Neuronal stem cell (in vitro differentiated cells): Measurements from ENCODE around the gene IRF6.

Source experiments
- DNase-seq: peaks from one replicate; pipeline ENCODE4 v3.0.0-alpha.2; 2013; ENCODE audit warnings: low spot score
- H2AFZ ChIP-seq: one replicate; pipeline ENCODE4 v1.6.1; 2013; ENCODE audit warnings: mild to moderate bottlenecking, low read length, inconsistent platforms
- H2AK5ac ChIP-seq: 2 replicates; pipeline ENCODE4 v1.6.1; 2013; ENCODE audit warnings: low read depth, mild to moderate bottlenecking, inconsistent platforms, low read length, moderate library complexity, mixed read lengths
- H2BK120ac ChIP-seq: 2 replicates; pipeline ENCODE4 v1.6.1; 2013; ENCODE audit warnings: low read depth, mild to moderate bottlenecking, inconsistent platforms, low read length, moderate library complexity, mixed read lengths
- H2BK12ac ChIP-seq: one replicate; pipeline ENCODE4 v1.6.1; 2013; ENCODE audit warnings: low read length, inconsistent platforms
- H2BK15ac ChIP-seq: 2 replicates; pipeline ENCODE4 v1.6.1; 2013; ENCODE audit warnings: mild to moderate bottlenecking, low read length, inconsistent platforms, mixed read lengths
- H2BK5ac ChIP-seq: one replicate; pipeline ENCODE4 v1.6.1; 2013; ENCODE audit warnings: inconsistent platforms, mild to moderate bottlenecking, low read length, moderate library complexity
- H3K14ac ChIP-seq: one replicate; pipeline ENCODE4 v1.6.1; 2013; ENCODE audit warnings: low read length, inconsistent platforms
- H3K18ac ChIP-seq: 2 replicates; pipeline ENCODE4 v1.6.1; 2013; ENCODE audit warnings: low read length, inconsistent platforms
- H3K23ac ChIP-seq: 2 replicates; pipeline ENCODE4 v1.6.1; 2013; ENCODE audit warnings: low read depth, mild to moderate bottlenecking, mixed read lengths, low read length, inconsistent platforms; ENCODE audit not compliant: poor library complexity
- H3K27ac ChIP-seq: replicated peaks from 3 replicates; pipeline ENCODE4 v1.5.1; 2013; ENCODE audit warnings: low read length, inconsistent platforms
- H3K27me3 ChIP-seq, 3 experiments: 2 replicates each; pipeline ENCODE4 v1.6.1; 2013; ENCODE audit warnings: low read length in 3 of 3, mild to moderate bottlenecking in 2 of 3, inconsistent platforms in 1 of 3, low read depth in 1 of 3, mixed read lengths in 1 of 3, moderate library complexity in 1 of 3; ENCODE audit not compliant: control insufficient read depth in 3 of 3, insufficient read depth in 3 of 3
- H3K36me3 ChIP-seq, 2 donors: replicated peaks in 1 of 2; 2 replicates each; pipeline ENCODE4 v1.6.1; 2013; ENCODE audit warnings: low read length in 2 of 2; ENCODE audit not compliant: control insufficient read depth in 2 of 2, insufficient read depth in 2 of 2
- H3K4ac ChIP-seq: 2 replicates; pipeline ENCODE4 v1.6.1; 2013; ENCODE audit warnings: inconsistent platforms, mild to moderate bottlenecking, low read length, moderate library complexity
- H3K4me1 ChIP-seq, 2 donors: 1 replicate in 1 of 2; 2 replicates in 1 of 2; pipeline ENCODE4 v1.6.1; 2013; ENCODE audit warnings: low read length in 2 of 2, low read depth in 1 of 2; ENCODE audit not compliant: control insufficient read depth in 2 of 2, insufficient read depth in 1 of 2
- H3K4me2 ChIP-seq: one replicate; pipeline ENCODE4 v1.6.1; 2013; ENCODE audit warnings: mild to moderate bottlenecking, low read length, inconsistent platforms; ENCODE audit not compliant: insufficient read depth, poor library complexity, severe bottlenecking
- H3K4me3 ChIP-seq, 2 donors: 2 replicates each; pipeline ENCODE4 v1.5.1; 2013; ENCODE audit warnings: low read length in 2 of 2, mild to moderate bottlenecking in 2 of 2, inconsistent platforms in 1 of 2, moderate library complexity in 1 of 2
- H3K79me1 ChIP-seq: one replicate; pipeline ENCODE4 v1.6.1; 2013; ENCODE audit warnings: low read depth, mild to moderate bottlenecking, inconsistent platforms, low read length, moderate library complexity
- H3K9ac ChIP-seq: one replicate; pipeline ENCODE4 v1.6.1; 2013; ENCODE audit warnings: mild to moderate bottlenecking, low read depth, low read length, inconsistent platforms; ENCODE audit not compliant: poor library complexity
- H3K9me3 ChIP-seq, 2 donors: replicated peaks in 1 of 2; 2 replicates each; pipeline versions ENCODE3 to v1.6.1; 2013; ENCODE audit warnings: low read length in 2 of 2, mild to moderate bottlenecking in 2 of 2, inconsistent platforms in 1 of 2, low read depth in 1 of 2, mixed read lengths in 1 of 2, moderate library complexity in 1 of 2; ENCODE audit not compliant: control insufficient read depth in 2 of 2, insufficient read depth in 1 of 2
- H4K8ac ChIP-seq: one replicate; pipeline ENCODE4 v1.6.1; 2013; ENCODE audit warnings: low read depth, mild to moderate bottlenecking, inconsistent platforms, low read length, moderate library complexity
- H4K91ac ChIP-seq: one replicate; pipeline ENCODE4 v1.6.1; 2013; ENCODE audit warnings: low read length, low read depth, mild to moderate bottlenecking, inconsistent platforms; ENCODE audit not compliant: poor library complexity
- WGBS, 2 donors: extraction: QIAGEN DNeasy Blood & Tissue Kit; methylation state at CpG; one replicate each; pipeline ENCODE4 v1.1.7; 2013; ENCODE audit warnings: missing lambda C conversion rate in 2 of 2, mixed read lengths in 1 of 2; ENCODE audit not compliant: insufficient read length in 2 of 2, insufficient replicate concordance in 1 of 2; ENCODE audit errors: extremely low coverage in 2 of 2; 5-methylcytosine and 5-hydroxymethylcytosine counted together

Gene IRF6

DNA sequence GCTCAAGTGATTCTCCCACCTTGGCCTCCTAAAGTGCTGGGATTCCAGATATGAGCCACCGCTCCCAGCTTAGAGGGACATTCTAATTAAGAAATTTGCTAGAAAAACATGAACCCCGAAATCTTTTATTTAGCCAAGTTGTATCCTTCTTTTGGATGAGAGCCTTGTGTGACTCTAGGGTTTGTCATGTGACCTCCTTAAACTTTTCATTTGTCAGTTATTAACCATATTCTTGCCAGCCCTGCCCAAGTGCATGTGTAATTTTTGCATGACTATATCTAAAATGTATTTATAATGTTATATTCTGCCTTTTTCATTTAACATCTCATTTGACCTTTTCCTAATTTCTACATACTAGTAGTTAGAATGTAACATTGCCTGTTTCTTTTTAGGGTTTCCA lies 23.8 kb upstream of the IRF6 start:
- Histone ChIP-seq H3K18ac (no peak overlapping the region), H3K9ac (no peak overlapping the region), H3K4me3 (no peak overlapping the region), H3K4me2 (no peak overlapping the region), H2BK5ac (no peak overlapping the region), H4K8ac (no peak overlapping the region), H3K4me1 (no peaks in the 10 kb centered on the region), H3K36me3 (peaks cover 10 to 51% of the 10 kb centered on the region in 2 donors), H4K91ac (no peak overlapping the region), H2BK12ac (no peak overlapping the region), H3K23ac (no peak overlapping the region), H3K14ac (no peak overlapping the region), H2BK120ac (no peak overlapping the region), H2BK15ac (no peak overlapping the region), H3K27me3 (no peaks in the 10 kb centered on the region), H3K79me1 (no peaks in the 10 kb centered on the region), H2AFZ (no peak overlapping the region), H2AK5ac (no peak overlapping the region), H3K4ac (no peak overlapping the region), H3K27ac (no peak overlapping the region), H3K9me3 (no peaks in the 10 kb centered on the region)
- DNase-seq = no peak
- no CpG with 5 or more reads among the region's 2 CpGs for WGBS, 2 donors

DNA sequence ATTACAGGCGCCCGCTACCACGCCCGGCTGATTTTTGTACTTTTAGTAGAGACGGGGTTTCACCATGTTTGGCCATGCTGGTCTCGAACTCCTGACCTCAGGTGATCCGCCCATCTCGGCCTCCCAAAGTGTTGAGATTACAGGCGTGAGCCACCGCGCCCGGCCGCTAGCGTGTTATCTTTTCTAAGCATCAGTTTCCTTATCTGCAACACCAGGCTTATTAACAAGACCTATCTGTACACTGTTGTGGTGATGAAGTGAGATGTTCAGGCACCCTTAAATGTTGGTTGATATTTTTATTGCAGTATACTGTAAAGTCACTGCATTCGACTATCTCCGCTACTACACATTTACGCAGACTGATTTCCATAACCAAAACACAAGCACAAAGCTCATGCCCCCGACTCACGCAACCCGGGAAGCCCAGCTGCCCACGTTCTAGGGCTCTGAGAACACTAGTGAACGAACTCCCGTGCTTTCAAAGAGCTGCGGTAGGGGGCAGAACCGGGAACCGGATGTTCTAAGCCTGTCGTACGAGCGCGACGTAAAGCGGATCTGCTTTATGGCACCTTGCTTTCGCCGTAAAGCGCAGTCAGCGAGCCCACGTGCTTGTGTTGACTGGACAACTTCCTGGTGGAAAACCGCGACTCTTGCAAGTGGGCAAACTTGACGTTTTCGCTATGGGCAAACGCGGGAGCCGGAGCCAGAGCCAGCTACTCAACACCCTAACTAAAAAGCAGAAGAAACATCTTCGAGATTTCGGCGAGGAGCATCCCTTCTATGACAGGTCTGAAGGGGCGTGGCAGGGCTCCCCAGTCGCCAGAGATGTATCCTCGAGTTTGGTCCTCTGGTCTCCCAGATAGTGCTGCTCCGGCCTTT lies 21.7 kb upstream of the IRF6 start, which contains the start of gene UTP25:
Gene UTP25 (plus strand): TSS at position 589 of the 879 bp plus-strand sequence. CDS start 92 bp downstream, at position 681.
- WGBS, 2 donors = no CpG with 5 or more reads among the region's 51 CpGs
- no peak within 1 kb of the TSS for H3K4ac ChIP-seq
- H3K4me2 ChIP-seq = peak within 1 kb of the TSS; percentile 88
- H3K4me3 ChIP-seq = peak within 1 kb of the TSS; percentile 76 to 88
- H2AFZ ChIP-seq = peak within 1 kb of the TSS; percentile 90
- H3K18ac ChIP-seq = no peak within 1 kb of the TSS
- no peak within 1 kb of the TSS for H2BK15ac ChIP-seq
- H3K27me3 ChIP-seq = no peaks in the 10 kb centered on the region
- H3K9me3 ChIP-seq = no peaks in the 10 kb centered on the region
- no peak within 1 kb of the TSS for H3K27ac ChIP-seq
- H3K9ac ChIP-seq = no peak within 1 kb of the TSS
- H2BK120ac ChIP-seq = no peak within 1 kb of the TSS
- H3K79me1 ChIP-seq = no peaks in the 10 kb centered on the region
- H3K14ac ChIP-seq = no peak within 1 kb of the TSS
- H2BK5ac ChIP-seq = no peak within 1 kb of the TSS
- H4K91ac ChIP-seq = no peak within 1 kb of the TSS
- no peak within 1 kb of the TSS for H2BK12ac ChIP-seq
- H3K23ac ChIP-seq = no peak within 1 kb of the TSS
- H2AK5ac ChIP-seq = no peak within 1 kb of the TSS
- peak; percentile 87 for DNase-seq
- peaks cover 0 to 5% of the 10 kb centered on the region in 2 donors for H3K4me1 ChIP-seq
- H3K36me3 ChIP-seq = peaks cover 2 to 30% of the 10 kb centered on the region in 2 donors
- H4K8ac ChIP-seq = no peak within 1 kb of the TSS

DNA sequence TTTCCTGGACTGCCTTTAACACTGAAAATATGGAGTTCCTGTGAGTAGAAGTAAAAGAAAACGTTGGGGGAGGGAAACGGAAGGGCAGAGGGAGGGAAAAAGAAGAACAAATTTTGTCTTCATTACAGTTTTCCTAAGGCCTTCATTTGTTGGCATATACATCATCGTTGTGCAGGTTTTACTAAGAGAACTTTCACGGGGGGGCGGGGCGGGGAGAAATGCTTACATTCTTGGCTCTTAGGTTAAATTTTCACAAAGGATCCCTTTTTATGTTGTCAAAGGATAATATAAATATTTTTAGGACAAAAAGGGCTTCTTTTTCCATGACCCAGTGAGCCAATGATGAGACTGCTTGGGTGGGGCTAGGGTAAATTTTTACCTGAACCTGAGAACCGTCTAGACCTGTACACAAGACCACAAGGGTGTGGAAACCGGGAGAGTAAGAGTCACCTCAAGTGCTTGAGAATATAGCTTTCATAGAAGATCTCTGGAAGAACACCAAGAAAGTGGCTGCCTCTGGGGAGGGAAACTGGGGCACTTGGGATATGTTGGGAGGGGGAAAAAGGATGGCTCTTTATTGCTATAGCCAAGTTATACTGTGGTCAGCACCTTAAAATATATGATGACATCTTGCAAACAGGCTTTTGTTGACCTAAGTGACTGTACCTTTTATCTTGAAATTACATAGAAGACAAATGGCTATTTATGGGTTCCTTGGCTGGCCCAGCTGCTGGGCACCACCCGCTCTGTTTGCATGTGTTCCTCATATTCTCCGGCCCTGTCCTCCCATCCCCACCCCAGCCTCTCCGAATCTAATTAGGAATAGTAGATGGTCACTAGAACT lies 19.9 kb upstream of the IRF6 start:
- no peak for DNase-seq
- H3K23ac ChIP-seq = no peak overlapping the region
- H3K27ac ChIP-seq = no peak overlapping the region
- H3K4me3 ChIP-seq = no peak overlapping the region
- H3K9me3 ChIP-seq = no peaks in the 10 kb centered on the region
- no peak overlapping the region for H3K18ac ChIP-seq
- no peak overlapping the region for H2BK15ac ChIP-seq
- no peak overlapping the region for H3K4ac ChIP-seq
- peaks cover 0 to 6% of the 10 kb centered on the region in 2 donors for H3K4me1 ChIP-seq
- H4K8ac ChIP-seq = no peak overlapping the region
- no peaks in the 10 kb centered on the region for H3K79me1 ChIP-seq
- H3K4me2 ChIP-seq = no peak overlapping the region
- H3K36me3 ChIP-seq = peaks cover 0 to 12% of the 10 kb centered on the region in 2 donors
- H2BK5ac ChIP-seq = no peak overlapping the region
- H4K91ac ChIP-seq = no peak overlapping the region
- H2BK12ac ChIP-seq = no peak overlapping the region
- H2AK5ac ChIP-seq = no peak overlapping the region
- no CpG with 5 or more reads among the region's 11 CpGs for whole genome bisulfite sequencing, 2 donors
- no peak overlapping the region for H3K14ac ChIP-seq
- H3K9ac ChIP-seq = no peak overlapping the region
- H3K27me3 ChIP-seq = no peaks in the 10 kb centered on the region
- H2BK120ac ChIP-seq = no peak overlapping the region
- H2AFZ ChIP-seq = peak overlapping the region; percentile 15
